Endothelial cell of umbilical vein (primary cell): ENCODE measurements around the gene GLIS2.

Experiments used
- EZH2 ChIP-seq: IDR thresholded peaks from 2 replicates; pipeline ENCODE4 v1.6.1; 2012; ENCODE audit warnings: borderline replicate concordance, low read depth, mild to moderate bottlenecking, moderate library complexity, low read length, inconsistent platforms; ENCODE audit not compliant: severe bottlenecking
- FOS ChIP-seq: IDR thresholded peaks from 2 replicates; pipeline ENCODE4 v1.6.1; 2011; ENCODE audit warnings: mild to moderate bottlenecking, low read length, moderate library complexity, borderline replicate concordance; ENCODE audit not compliant: insufficient read depth
- GATA2 ChIP-seq: IDR thresholded peaks from 2 replicates; pipeline ENCODE4 v1.7.0; 2011; ENCODE audit warnings: low read depth, mild to moderate bottlenecking, moderate library complexity, mixed read lengths, low read length; ENCODE audit not compliant: insufficient read length, insufficient read depth
- JUN ChIP-seq: IDR thresholded peaks from 2 replicates; pipeline ENCODE4 v1.6.1; 2011; ENCODE audit warnings: borderline replicate concordance, low read depth; ENCODE audit not compliant: insufficient read length, insufficient read depth
- MYC ChIP-seq: IDR thresholded peaks from one replicate; pipeline ENCODE4 v1.6.1; 2011; ENCODE audit warnings: mild to moderate bottlenecking, low read depth, low read length
- POLR2A ChIP-seq: IDR thresholded peaks from 2 replicates; pipeline ENCODE4 v1.6.1; 2012; ENCODE audit warnings: low read depth, mild to moderate bottlenecking, control low read depth, low read length
- POLR2AphosphoS5 ChIP-seq: IDR thresholded peaks from 2 replicates; pipeline ENCODE4 v1.6.1; 2012; ENCODE audit warnings: low read depth, mild to moderate bottlenecking, control low read depth, low read length, moderate library complexity; ENCODE audit not compliant: insufficient read depth
- TF ChIP-seq, protein P1 (sequence below), 2 donors: IDR thresholded peaks; 1 replicate in 1 of 2; 2 replicates in 1 of 2; pipeline ENCODE4 v1.5.1; 2011; ENCODE audit warnings: low read length in 2 of 2, mild to moderate bottlenecking in 2 of 2, moderate library complexity in 2 of 2, control low read depth in 1 of 2, inconsistent platforms in 1 of 2, low read depth in 1 of 2; ENCODE audit not compliant: insufficient read depth in 1 of 2; ENCODE audit errors: extremely low read depth in 1 of 2
- TF ChIP-seq, protein P2 (sequence below): IDR thresholded peaks from 2 replicates; pipeline ENCODE4 v1.6.1; 2011; ENCODE audit not compliant: insufficient read depth, insufficient read length

DNA sequence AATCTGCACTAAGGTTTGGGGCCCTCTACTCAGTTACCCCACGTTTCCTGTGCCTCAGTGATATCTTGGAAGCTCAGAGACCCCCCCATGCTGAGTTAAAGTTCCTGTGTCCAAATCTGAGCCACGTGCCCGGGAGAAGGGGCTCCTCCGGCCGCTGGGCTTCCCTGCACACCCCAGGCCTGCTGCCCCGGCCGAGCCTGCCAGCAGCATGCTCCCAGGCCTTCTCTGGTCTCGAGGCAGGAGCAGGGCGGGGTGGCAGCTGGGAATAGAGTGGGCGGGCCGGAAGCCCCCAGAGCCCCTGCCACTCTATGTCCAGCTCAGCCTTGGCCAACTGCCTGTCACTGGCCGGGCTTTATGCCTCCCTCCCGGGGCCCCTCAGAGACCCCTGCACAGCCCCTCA, 50.1 kb downstream of the GLIS2 start:
- TF ChIP-seq, protein P1, sequence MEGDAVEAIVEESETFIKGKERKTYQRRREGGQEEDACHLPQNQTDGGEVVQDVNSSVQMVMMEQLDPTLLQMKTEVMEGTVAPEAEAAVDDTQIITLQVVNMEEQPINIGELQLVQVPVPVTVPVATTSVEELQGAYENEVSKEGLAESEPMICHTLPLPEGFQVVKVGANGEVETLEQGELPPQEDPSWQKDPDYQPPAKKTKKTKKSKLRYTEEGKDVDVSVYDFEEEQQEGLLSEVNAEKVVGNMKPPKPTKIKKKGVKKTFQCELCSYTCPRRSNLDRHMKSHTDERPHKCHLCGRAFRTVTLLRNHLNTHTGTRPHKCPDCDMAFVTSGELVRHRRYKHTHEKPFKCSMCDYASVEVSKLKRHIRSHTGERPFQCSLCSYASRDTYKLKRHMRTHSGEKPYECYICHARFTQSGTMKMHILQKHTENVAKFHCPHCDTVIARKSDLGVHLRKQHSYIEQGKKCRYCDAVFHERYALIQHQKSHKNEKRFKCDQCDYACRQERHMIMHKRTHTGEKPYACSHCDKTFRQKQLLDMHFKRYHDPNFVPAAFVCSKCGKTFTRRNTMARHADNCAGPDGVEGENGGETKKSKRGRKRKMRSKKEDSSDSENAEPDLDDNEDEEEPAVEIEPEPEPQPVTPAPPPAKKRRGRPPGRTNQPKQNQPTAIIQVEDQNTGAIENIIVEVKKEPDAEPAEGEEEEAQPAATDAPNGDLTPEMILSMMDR (IDR thresholded peaks at IDR 0.05; ENCODE audit: extremely low read depth in 1 of 2, insufficient read depth in 1 of 2, low read depth in 1 of 2, low read length in 2 of 2), result no peak
- no peak for TF ChIP-seq POLR2AphosphoS5
- TF ChIP-seq FOS, result no peak
- no peak for TF ChIP-seq JUN
- TF ChIP-seq MYC, result no peak
- TF ChIP-seq POLR2A, result no peak
- TF ChIP-seq EZH2, result no peak
- TF ChIP-seq, protein P2, sequence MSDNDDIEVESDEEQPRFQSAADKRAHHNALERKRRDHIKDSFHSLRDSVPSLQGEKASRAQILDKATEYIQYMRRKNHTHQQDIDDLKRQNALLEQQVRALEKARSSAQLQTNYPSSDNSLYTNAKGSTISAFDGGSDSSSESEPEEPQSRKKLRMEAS, result no peak
- TF ChIP-seq GATA2, result no peak
